ENCODE data around the gene FLYWCH1. TPM values are rescaled to one million over a fixed set of nuclear protein-coding genes. Genes with fewer than 3 reads are reported as not detected.

Gene FLYWCH1
- total and polyA plus RNA-seq, 2 donors (not counting 3 experiments of a cell fraction or from before 2014, with no cell fraction given): 32.0 to 51.2 TPM

- peak within 1 kb of the TSS; percentile 49 for H3K27ac ChIP-seq (ENCODE audit: insufficient read depth, low read depth, low read length)
- peaks cover 5% of the 10 kb centered on the region for H3K79me2 ChIP-seq (ENCODE audit: control insufficient read depth, insufficient read depth, low read length)
- intact Hi-C loops (cut with micrococcal nuclease) (loop anchor here (1.0 kb wide), 1 partner anchor 21 kb away; no protein-coding TSS in a partner anchor), dilution Hi-C loops (cut with MboI; ENCODE audit: extremely low pct_ligation_motif_present, low sequenced_read_pairs) (no loop called here)
- peak; percentile 99 for DNase-seq (ENCODE audit: low read depth, low spot score)
- TF ChIP-seq, protein P1, sequence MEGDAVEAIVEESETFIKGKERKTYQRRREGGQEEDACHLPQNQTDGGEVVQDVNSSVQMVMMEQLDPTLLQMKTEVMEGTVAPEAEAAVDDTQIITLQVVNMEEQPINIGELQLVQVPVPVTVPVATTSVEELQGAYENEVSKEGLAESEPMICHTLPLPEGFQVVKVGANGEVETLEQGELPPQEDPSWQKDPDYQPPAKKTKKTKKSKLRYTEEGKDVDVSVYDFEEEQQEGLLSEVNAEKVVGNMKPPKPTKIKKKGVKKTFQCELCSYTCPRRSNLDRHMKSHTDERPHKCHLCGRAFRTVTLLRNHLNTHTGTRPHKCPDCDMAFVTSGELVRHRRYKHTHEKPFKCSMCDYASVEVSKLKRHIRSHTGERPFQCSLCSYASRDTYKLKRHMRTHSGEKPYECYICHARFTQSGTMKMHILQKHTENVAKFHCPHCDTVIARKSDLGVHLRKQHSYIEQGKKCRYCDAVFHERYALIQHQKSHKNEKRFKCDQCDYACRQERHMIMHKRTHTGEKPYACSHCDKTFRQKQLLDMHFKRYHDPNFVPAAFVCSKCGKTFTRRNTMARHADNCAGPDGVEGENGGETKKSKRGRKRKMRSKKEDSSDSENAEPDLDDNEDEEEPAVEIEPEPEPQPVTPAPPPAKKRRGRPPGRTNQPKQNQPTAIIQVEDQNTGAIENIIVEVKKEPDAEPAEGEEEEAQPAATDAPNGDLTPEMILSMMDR (IDR thresholded peaks at IDR 0.05; ENCODE audit: extremely low read depth in 1 of 2, insufficient read depth in 1 of 2, low read depth in 1 of 2, low read length in 2 of 2): no peak
- TF ChIP-seq, protein P2, sequence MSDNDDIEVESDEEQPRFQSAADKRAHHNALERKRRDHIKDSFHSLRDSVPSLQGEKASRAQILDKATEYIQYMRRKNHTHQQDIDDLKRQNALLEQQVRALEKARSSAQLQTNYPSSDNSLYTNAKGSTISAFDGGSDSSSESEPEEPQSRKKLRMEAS (IDR thresholded peaks at IDR 0.05; ENCODE audit: insufficient read depth, insufficient read length): no peak
- peak; percentile 81 for TF ChIP-seq POLR2AphosphoS5 (IDR thresholded peaks at IDR 0.05; ENCODE audit: insufficient read depth, low read depth, low read length)
- no peak for TF ChIP-seq EZH2 (IDR thresholded peaks at IDR 0.05; ENCODE audit: borderline replicate concordance, low read depth, low read length, severe bottlenecking)
- no peak for TF ChIP-seq FOS (IDR thresholded peaks at IDR 0.05; ENCODE audit: borderline replicate concordance, insufficient read depth, low read length)
- peak; percentile 83 for TF ChIP-seq POLR2A (IDR thresholded peaks at IDR 0.05; ENCODE audit: low read depth, low read length)
- H3K9me3 ChIP-seq (replicated peaks; ENCODE audit: control insufficient read depth, insufficient read depth, low read length): no peaks in the 10 kb centered on the region
- FAIRE-seq: peak; percentile 98
- peak within 1 kb of the TSS; percentile 87 for H3K4me2 ChIP-seq (ENCODE audit: insufficient read depth, low read length)
- ChIA-PET POLR2A (interaction anchor here (0.7 to 1.4 kb wide), 4 partner anchors 15 to 138 kb away, joined by 3 to 6 read pairs (median 4); partner anchors contain the start of gene FLYWCH1), CTCF (interaction anchor here (0.7 to 2.1 kb wide), 11 partner anchors 10 to 44 kb away, joined by 3 to 20 read pairs (median 5); no protein-coding TSS in a partner anchor)
- peak within 1 kb of the TSS; percentile 96 for H2AFZ ChIP-seq (ENCODE audit: low read depth, low read length)
- H3K4me3 ChIP-seq (replicated peaks in 1 of 3; ENCODE audit: insufficient read depth in 1 of 3, low read depth in 1 of 3, low read length in 3 of 3): peak within 1 kb of the TSS; percentile 42 to 91 (median 63)
- no peaks in the 10 kb centered on the region for H3K27me3 ChIP-seq (ENCODE audit: control insufficient read depth in 2 of 2, insufficient read depth in 2 of 2, low read length in 2 of 2)
- H3K9me1 ChIP-seq (replicated peaks; ENCODE audit: control insufficient read depth, extremely low read depth, insufficient read depth, low read length): no peaks in the 10 kb centered on the region
- H4K20me1 ChIP-seq (replicated peaks; ENCODE audit: control insufficient read depth, extremely low read depth, insufficient read depth, low read length): no peaks in the 10 kb centered on the region
- BruUV-seq (replicated peaks): no TSS peak
- H3K36me3 ChIP-seq (ENCODE audit: control insufficient read depth in 2 of 2, extremely low read depth in 1 of 2, insufficient read depth in 2 of 2, low read length in 2 of 2): no peaks in the 10 kb centered on the region
- peak within 1 kb of the TSS; percentile 64 for H3K9ac ChIP-seq (replicated peaks; ENCODE audit: extremely low read depth, insufficient read depth, low read length)
- H3K4me1 ChIP-seq (ENCODE audit: control insufficient read depth, extremely low read depth, insufficient read depth, low read length): peaks cover 7% of the 10 kb centered on the region
Measured at GRCh38 chr16:2882650-2883457, 28.9 kb upstream of the FLYWCH1 start, which contains the start of gene FLYWCH2. Gene FLYWCH2 (plus strand): TSS chr16:2883215. CDS start chr16:2896450, 13,235 bp downstream.

Measured in endothelial cell of umbilical vein (primary cell).